Kidney glomerular epithelial cell (primary cell): Measurements from ENCODE around the gene SCN9A.
A peak's percentile ranks its signal among the peaks of the same experiment; 100 is the strongest.
"Not testable (repeated sequence)": the region's sequence is repeated elsewhere in the genome, so short reads cannot be mapped to it uniquely, and the experiment has no call there.

ENCODE experiments used
- DNase-seq: peaks from one replicate; lab custom pipeline; 2025; lab: John Stamatoyannopoulos, UW

Gene SCN9A

GRCh38 chr2:166375736-166376487 lies at the start of gene SCN9A:
TSS of gene SCN9A (minus strand) at chr2:166375944. CDS start at chr2:166311756, 64,188 bp downstream.
- peak; percentile 53 for DNase-seq

GRCh38 chr2:166424841-166425240 lies 49.1 kb upstream of the SCN9A start:
- no peak for DNase-seq

DNA sequence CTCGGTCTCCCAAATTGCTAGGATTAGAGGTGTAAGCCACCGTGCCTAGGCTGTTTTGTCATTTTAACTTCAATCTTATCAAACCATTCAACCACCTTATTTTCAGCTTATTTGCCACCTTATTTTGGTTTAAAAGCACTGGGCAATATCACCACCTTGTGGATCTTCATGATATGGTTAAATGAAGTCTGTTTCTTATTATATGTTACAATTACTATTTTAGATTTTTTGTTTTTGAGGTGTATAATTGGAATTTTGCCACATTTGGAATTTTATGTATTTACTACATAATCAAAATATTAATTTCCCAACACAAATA lies 43.8 kb upstream of the SCN9A start:
- peak; percentile 17 for DNase-seq

- no peak for DNase-seq
Measured at GRCh38 chr2:166418853-166419615, 43.3 kb upstream of the SCN9A start.

DNA sequence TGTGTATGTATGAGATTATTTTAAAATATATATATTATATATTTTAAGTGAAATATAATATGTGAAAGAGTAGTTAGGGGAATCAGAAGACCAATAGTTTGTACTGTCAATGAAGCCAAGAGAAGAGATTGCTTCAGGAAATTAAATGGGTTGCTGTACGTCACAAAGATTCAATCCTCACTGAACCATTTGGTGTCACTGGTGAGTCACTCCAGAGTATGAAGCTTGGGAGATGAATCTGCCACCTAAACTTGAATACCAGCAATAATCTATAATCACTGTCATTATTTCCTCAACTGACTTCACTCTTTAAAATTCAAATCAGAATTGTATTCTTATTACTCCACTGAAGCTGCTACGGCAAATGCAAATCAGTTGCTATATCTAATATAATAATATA lies 41.9 kb upstream of the SCN9A start:
- DNase-seq, result peak; percentile 12

DNA sequence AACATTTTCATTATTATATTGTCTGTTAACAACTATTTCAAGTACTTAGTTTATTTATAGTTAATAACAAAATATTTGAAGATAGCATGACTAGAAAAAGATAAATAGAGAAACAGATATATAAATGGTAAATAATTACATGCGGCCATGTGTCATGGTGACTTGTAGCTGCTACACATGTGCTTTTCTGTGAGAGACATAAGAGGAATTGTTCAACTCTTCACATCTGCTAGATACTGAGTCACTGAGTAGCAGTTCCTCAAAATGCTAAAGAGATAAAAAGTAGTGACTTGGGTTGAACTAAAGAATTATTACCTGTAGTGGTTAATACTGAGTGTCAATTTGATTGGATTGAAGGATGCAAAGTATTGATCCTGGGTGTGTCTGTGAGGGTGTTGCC lies 37.5 kb upstream of the SCN9A start:
- no peak for DNase-seq

DNA sequence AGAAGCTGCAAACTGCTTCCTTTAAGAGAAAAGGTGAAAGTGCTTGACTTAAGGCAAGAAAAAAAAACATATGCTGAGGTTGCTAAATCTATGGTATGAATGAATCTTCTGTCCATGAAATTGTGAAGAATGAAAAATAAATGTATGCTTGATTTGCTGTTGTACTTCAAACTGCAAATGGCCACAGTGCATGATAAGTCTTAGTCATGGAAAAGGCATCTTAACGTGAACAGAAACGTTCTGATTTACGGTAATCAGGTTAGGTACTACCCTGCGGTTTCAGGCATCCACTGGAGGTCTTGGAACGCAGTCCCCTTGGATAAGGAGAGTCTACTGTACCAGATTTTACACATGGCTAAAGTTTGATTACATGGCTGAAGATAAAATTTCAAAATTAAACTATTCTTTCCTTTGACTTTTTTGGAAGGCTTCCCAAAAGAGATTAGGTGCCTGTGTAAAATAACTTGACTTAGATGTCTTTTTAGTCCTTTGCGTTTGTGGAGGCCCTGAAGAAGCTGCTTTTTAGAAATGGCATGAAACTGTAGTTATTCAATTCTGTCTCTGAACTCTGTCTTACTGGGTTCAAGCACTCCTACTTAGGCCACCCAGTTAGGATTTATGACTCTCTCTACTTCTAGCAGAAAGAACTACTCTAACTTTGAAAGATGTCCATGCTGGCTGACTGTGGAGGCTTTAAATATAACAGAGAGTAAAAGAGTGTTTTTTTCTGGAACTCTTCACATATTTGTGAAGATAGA lies 35.9 kb upstream of the SCN9A start:
- peak; percentile 81 for DNase-seq

- peak; percentile 90 for DNase-seq
Measured at GRCh38 chr2:166410828-166411472, 35.2 kb upstream of the SCN9A start.

GRCh38 chr2:166407746-166408145 lies 32.0 kb upstream of the SCN9A start:
- not testable (repeated sequence) for DNase-seq

GRCh38 chr2:166406374-166406773 lies 30.6 kb upstream of the SCN9A start:
- DNase-seq, result no peak

DNA sequence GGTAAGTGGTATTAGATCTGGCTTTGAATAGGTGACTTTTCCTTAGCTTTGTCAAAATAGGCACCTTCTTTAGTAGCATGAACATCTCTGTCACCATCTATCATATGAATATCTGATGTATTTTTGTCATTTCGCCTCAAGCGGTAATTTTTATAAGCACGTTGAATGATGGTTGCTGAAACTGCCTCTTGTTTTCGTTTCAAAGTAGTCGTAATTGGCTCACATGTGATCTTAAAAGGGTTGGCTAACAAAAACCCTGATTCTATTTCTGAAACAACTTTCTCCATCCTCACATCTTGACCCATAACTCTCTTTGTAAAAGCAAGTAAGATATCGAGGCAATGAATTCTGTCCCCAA lies 29.8 kb upstream of the SCN9A start:
- no peak for DNase-seq

GRCh38 chr2:166404831-166405568 lies 29.3 kb upstream of the SCN9A start:
- no peak for DNase-seq

GRCh38 chr2:166394245-166394644 lies 18.5 kb upstream of the SCN9A start:
- DNase-seq, result no peak

DNA sequence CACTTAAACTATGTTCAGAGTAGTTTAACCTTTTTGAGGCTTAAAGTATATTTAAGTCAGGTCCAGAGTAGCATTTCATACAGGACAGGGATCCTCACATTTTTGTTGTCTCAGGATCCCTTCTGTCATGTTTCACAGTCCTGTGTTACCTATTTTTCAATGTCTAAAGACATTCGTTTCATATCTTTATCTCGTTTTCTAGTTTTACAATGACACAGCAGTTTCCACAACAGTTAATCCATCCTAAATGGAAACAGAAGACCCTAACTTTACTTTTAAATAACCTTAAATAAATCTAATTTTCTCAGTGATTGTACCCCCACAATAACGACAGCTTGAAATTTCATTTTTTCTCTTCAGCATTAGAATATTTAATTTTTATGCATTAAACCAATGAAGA lies 17.3 kb upstream of the SCN9A start:
- DNase-seq, result no peak

- no peak for DNase-seq
Measured at GRCh38 chr2:166388481-166389070, 12.8 kb upstream of the SCN9A start.

DNA sequence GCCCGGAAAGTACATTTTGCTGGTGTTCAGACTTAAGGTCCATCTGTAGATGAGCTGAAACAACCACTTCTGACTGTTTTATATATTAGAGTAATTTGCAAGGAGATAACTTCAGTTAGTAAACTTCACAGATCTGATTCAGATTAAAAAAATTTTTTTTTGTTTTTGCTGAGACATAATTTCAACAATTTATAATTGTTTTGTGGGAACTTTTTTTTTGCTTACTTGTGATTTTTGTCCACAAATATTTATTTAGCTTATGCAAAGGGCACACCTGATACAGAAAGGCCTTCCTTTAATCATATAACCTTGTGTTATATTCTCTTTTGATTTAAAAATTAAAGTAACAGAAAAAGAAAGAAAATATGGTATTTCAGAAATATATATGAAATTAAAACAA lies 9.6 kb upstream of the SCN9A start:
- DNase-seq, result no peak

GRCh38 chr2:166384774-166385173 lies 9.0 kb upstream of the SCN9A start:
- DNase-seq, result peak; percentile 29

- DNase-seq, result no peak
Measured at GRCh38 chr2:166382448-166382847, 6.7 kb upstream of the SCN9A start.

DNA sequence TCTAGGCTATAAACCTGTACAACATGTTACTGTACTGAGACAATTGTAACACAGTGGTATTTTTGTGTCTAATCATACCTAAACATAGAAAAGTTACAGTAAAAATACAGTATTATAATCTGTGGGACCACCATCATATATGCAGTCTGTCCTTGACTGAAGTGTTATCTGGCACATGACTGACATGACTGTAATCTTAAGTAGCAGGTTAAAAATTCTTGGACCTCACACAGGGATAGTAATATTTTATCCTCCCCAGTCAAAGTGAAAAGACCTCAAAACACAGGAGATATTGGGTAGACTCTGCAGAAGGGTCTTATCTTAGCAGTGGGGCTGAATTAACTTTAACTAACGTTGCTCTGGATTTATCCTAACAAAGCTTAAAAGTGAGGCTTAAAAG lies 4.9 kb upstream of the SCN9A start:
- DNase-seq, result no peak

DNA sequence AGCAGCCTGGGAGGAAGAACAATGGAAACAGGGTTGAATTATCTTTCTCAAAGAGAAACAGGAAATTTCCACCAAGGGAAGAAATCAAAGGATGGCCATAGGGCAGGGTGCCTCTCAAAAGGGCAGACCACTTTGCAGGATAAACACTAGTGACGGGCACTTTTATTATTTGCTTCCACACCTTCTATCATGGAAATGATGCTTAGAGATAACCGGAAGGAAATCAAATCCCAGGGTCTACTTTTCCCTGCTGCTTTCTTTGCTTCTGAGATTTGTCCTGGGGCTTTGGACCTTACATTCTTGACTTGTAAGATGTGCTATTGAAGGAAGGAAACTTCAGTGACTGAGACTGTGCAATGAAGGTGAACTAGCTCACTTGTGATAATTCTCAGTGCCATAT lies 1.1 kb upstream of the SCN9A start:
- no peak for DNase-seq

- DNase-seq, result no peak
Measured at GRCh38 chr2:166376488-166376828, 714 bp upstream of the SCN9A start.
